Osteoblast (primary cell): ENCODE results near the gene TRIAP1. TPM values are rescaled to one million over a fixed set of nuclear protein-coding genes. Genes with fewer than 3 reads are reported as not detected.

Source experiments
- DNase-seq: peaks from one replicate; pipeline ENCODE4 v3.0.0; 2011; ENCODE audit warnings: low spot score, mixed read lengths; ENCODE audit not compliant: insufficient read length; ENCODE audit errors: missing footprints
- H2AFZ ChIP-seq: 2 replicates; pipeline ENCODE4 v1.6.0; 2011; ENCODE audit warnings: mild to moderate bottlenecking, low read length
- H3K27ac ChIP-seq: 2 replicates; pipeline ENCODE4 v1.5.1; 2011; ENCODE audit warnings: mild to moderate bottlenecking, low read depth, low read length, moderate library complexity
- H3K27me3 ChIP-seq: 2 replicates; pipeline ENCODE4 v1.6.0; 2012; ENCODE audit warnings: mild to moderate bottlenecking, control low read depth, inconsistent platforms, low read length, moderate library complexity; ENCODE audit not compliant: insufficient read depth
- H3K36me3 ChIP-seq: 2 replicates; pipeline ENCODE4 v1.5.1; 2011; ENCODE audit warnings: mild to moderate bottlenecking, low read length, control low read depth, moderate library complexity; ENCODE audit not compliant: insufficient read depth
- H3K4me1 ChIP-seq: 2 replicates; pipeline ENCODE4 v1.5.1; 2011; ENCODE audit warnings: mild to moderate bottlenecking, low read length, control low read depth, moderate library complexity; ENCODE audit not compliant: insufficient read depth
- H3K4me2 ChIP-seq: 2 replicates; pipeline ENCODE4 v1.6.0; 2011; ENCODE audit warnings: mild to moderate bottlenecking, low read length; ENCODE audit not compliant: insufficient read depth
- H3K4me3 ChIP-seq: fragments of 200-600 bp; sonication (generic); 3 replicates; pipeline ENCODE4 v1.5.1; 2012; ENCODE audit warnings: mild to moderate bottlenecking, low read length, inconsistent platforms; ENCODE audit not compliant: insufficient read depth
- H3K79me2 ChIP-seq: 2 replicates; pipeline ENCODE4 v1.6.0; 2012; ENCODE audit warnings: mild to moderate bottlenecking, low read length, control low read depth, inconsistent platforms; ENCODE audit not compliant: insufficient read depth
- H3K9me3 ChIP-seq: 2 replicates; pipeline ENCODE4 v1.5.1; 2011; ENCODE audit warnings: low read depth, low read length, control low read depth
- H4K20me1 ChIP-seq: 2 replicates; pipeline ENCODE4 v1.6.0; 2012; ENCODE audit warnings: mild to moderate bottlenecking, low read length, control low read depth; ENCODE audit not compliant: insufficient read depth
- total RNA-seq: library from RNA; depleted of rRNA; stranded (reverse); fragments of >200 nt; gene quantifications from 2 replicates; pipeline ENCODE4 v1.2.3, GENCODE V29; 2012
- TF ChIP-seq, protein P1 (sequence below): IDR thresholded peaks from 2 replicates; pipeline ENCODE4 v1.5.1; 2011; ENCODE audit warnings: mild to moderate bottlenecking, low read depth, low read length, moderate library complexity; ENCODE audit errors: extremely low read depth

The TRIAP1 gene
- total RNA-seq, 1 donor = 19.9 TPM

- no peaks in the 10 kb centered on the region for H3K9me3 ChIP-seq
- H3K4me1 ChIP-seq = peaks cover 9% of the 10 kb centered on the region
- H4K20me1 ChIP-seq = peaks cover 6% of the 10 kb centered on the region
- no peak overlapping the region for H3K4me2 ChIP-seq
- no peak overlapping the region for H3K27ac ChIP-seq
- no peaks in the 10 kb centered on the region for H3K36me3 ChIP-seq
- H3K27me3 ChIP-seq = no peaks in the 10 kb centered on the region
- DNase-seq = no peak
- no peak overlapping the region for H3K4me3 ChIP-seq
- TF ChIP-seq, protein P1, sequence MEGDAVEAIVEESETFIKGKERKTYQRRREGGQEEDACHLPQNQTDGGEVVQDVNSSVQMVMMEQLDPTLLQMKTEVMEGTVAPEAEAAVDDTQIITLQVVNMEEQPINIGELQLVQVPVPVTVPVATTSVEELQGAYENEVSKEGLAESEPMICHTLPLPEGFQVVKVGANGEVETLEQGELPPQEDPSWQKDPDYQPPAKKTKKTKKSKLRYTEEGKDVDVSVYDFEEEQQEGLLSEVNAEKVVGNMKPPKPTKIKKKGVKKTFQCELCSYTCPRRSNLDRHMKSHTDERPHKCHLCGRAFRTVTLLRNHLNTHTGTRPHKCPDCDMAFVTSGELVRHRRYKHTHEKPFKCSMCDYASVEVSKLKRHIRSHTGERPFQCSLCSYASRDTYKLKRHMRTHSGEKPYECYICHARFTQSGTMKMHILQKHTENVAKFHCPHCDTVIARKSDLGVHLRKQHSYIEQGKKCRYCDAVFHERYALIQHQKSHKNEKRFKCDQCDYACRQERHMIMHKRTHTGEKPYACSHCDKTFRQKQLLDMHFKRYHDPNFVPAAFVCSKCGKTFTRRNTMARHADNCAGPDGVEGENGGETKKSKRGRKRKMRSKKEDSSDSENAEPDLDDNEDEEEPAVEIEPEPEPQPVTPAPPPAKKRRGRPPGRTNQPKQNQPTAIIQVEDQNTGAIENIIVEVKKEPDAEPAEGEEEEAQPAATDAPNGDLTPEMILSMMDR = no peak
- peaks cover 16% of the 10 kb centered on the region for H3K79me2 ChIP-seq
- H2AFZ ChIP-seq = no peak overlapping the region
These were observed 29.5 kb upstream of the TRIAP1 start for GRCh38 chr12:120475643-120476042.

DNA sequence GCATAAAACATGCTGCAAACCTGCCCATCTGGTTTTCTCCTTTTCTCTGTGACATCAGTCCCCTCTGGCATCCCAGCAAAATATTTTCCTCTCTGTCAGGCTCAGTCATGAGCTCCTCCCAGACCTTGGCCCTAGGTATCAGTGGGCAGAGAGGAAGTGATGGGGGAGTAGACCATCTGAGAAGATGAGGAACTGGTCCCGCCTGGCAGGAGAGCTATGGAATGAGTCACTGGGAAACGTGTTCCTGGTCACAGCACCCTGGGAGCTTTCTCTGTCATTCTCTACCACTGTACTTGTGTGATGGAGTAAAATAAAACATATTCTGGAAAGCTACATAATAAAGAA, 28.4 kb upstream of the TRIAP1 start:
- Histone ChIP-seq H2AFZ (no peak overlapping the region), H4K20me1 (peaks cover 4% of the 10 kb centered on the region), H3K4me3 (no peak overlapping the region), H3K79me2 (peaks cover 26% of the 10 kb centered on the region), H3K4me2 (peak overlapping the region; percentile 6), H3K9me3 (no peaks in the 10 kb centered on the region), H3K27me3 (no peaks in the 10 kb centered on the region), H3K27ac (no peak overlapping the region), H3K36me3 (no peaks in the 10 kb centered on the region), H3K4me1 (peaks cover 14% of the 10 kb centered on the region)
- DNase-seq = peak; percentile 93
- TF ChIP-seq, protein P1 = no peak

DNA sequence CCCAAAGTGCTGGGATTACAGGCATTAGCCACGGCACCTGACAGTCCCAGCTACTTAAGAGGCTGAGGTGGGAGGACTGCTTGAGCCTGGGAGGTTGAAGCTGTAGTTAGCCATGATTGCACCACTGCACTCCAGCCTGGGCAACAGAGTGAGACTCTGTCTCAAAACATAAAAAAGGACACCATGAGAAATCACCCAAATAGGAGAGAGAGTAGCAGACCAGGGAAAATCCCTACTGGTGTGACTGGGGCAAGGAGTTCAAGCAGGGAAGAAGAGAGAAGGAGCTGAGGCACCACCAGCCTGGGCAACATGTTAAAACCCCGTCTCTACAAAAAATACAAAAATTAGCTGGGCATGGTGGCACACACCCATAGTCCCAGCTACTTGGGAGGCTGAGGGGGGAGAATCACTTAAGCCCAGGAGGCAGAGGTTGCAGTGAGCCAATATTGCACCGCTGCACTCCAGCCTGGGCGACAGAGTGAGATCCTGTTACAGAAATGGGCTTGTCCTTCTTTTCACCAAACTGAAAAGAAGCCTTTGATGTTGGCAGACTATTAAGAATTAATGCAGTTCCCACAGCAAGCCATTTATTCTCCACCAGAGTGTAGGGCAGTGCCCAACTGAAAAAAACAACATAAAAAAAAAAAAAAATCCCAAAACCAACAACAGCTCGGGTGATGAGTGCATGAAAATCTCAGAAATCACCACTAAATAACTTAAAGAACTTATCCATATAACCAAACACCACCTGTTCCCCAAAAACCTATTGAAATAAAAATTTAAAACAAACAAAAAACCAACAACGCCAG, 27.8 kb upstream of the TRIAP1 start:
- Histone ChIP-seq H3K27ac (no peak overlapping the region), H3K4me3 (no peak overlapping the region)
- DNase-seq = no peak

DNA sequence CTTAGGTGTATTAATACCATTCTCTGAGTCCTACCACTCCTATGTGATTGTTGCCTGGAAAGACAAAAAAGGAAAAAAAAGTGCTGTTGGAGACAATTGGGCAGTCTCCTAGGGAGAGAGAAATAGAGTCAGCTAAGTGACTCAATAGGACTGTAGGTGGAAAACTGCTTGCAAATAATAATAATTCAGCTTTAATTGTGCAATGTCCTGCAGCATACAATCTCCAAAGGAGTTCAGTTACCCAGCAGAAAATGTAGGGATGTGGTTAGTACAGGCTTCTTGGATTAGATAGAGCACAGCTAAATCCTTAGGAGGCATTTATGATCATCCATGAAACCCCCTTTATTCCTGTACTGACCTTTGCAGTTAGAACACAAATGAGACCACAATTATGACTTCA, 26.3 kb upstream of the TRIAP1 start:
- Histone ChIP-seq H3K27me3 (no peaks in the 10 kb centered on the region), H3K4me1 (peaks cover 19% of the 10 kb centered on the region), H3K9me3 (no peaks in the 10 kb centered on the region), H3K27ac (no peak overlapping the region), H3K4me3 (no peak overlapping the region), H4K20me1 (peaks cover 17% of the 10 kb centered on the region), H3K79me2 (peaks cover 46% of the 10 kb centered on the region), H3K36me3 (peaks cover 1% of the 10 kb centered on the region), H2AFZ (no peak overlapping the region), H3K4me2 (no peak overlapping the region)
- TF ChIP-seq, protein P1 = no peak
- no peak for DNase-seq

More for the DNA sequence above, 27.8 kb upstream of the TRIAP1 start:
- Histone ChIP-seq H3K4me2 (peak overlapping the region; percentile 6), H3K36me3 (no peaks in the 10 kb centered on the region), H3K4me1 (peaks cover 14% of the 10 kb centered on the region), H4K20me1 (peaks cover 3% of the 10 kb centered on the region), H3K9me3 (no peaks in the 10 kb centered on the region), H3K27me3 (no peaks in the 10 kb centered on the region), H2AFZ (no peak overlapping the region), H3K79me2 (peaks cover 31% of the 10 kb centered on the region)
- TF ChIP-seq, protein P1 = no peak
